ENCODE data around the gene ENPP1.

ENPP1 gene

DNA sequence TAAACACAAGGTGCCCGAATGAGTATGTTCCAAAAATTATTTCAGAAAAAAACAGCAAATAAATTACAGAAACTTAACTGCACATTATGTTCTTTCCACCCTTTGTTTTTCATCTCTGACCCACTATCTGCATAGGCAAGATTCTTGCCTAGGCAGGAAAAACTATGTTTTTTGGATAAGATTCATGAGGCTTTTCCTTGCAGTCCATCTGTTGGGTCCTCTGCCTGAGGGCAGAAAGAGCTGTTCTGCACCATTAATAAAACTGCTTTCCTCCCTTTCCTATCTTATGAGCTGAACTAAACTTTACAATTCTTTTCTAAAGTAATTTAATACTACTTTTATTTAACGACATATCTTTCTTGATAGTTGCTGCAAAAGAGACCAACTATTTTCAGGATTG is 21.1 kb downstream of the ENPP1 start:
- peak overlapping the region; percentile 75 for H3K27ac ChIP-seq
- ChIA-PET CTCF (interaction anchor here (0.6 kb wide), 1 partner anchor 135 kb away, joined by 3 read pairs; no protein-coding TSS in a partner anchor), POLR2A (ENCODE audit: low non-redundant PET) (no interaction called here)
- no peak for DNase-seq (ENCODE audit: low spot score)
- TF ChIP-seq, protein P1, sequence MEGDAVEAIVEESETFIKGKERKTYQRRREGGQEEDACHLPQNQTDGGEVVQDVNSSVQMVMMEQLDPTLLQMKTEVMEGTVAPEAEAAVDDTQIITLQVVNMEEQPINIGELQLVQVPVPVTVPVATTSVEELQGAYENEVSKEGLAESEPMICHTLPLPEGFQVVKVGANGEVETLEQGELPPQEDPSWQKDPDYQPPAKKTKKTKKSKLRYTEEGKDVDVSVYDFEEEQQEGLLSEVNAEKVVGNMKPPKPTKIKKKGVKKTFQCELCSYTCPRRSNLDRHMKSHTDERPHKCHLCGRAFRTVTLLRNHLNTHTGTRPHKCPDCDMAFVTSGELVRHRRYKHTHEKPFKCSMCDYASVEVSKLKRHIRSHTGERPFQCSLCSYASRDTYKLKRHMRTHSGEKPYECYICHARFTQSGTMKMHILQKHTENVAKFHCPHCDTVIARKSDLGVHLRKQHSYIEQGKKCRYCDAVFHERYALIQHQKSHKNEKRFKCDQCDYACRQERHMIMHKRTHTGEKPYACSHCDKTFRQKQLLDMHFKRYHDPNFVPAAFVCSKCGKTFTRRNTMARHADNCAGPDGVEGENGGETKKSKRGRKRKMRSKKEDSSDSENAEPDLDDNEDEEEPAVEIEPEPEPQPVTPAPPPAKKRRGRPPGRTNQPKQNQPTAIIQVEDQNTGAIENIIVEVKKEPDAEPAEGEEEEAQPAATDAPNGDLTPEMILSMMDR (conservative IDR thresholded peaks at IDR 0.05; ENCODE audit: low read depth): no peak

DNA sequence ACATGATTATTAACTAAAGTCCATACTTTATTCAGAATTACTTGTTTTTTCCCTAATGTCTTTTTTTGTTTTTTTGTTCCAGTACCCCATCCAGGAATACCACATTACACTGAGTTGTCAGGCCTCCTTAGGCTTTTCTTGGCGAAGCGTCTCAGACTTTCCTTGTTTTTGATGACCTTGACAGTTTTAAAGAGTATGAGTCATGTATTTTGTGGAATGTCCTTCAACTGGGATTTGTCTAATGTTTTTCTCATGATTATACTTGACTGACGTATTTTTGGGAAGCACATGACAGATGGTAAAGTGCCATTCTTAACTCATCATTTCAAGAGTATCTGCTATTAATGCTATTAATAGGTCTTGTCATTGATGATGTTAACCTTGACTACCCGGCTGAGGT is 23.6 kb downstream of the ENPP1 start:
- TF ChIP-seq, protein P1 (conservative IDR thresholded peaks at IDR 0.05; ENCODE audit: low read depth): no peak
- ChIA-PET POLR2A (ENCODE audit: low non-redundant PET) (no interaction called here), CTCF (no interaction called here)
- no peak for DNase-seq (ENCODE audit: low spot score)
- H3K27ac ChIP-seq: no peak overlapping the region

DNA sequence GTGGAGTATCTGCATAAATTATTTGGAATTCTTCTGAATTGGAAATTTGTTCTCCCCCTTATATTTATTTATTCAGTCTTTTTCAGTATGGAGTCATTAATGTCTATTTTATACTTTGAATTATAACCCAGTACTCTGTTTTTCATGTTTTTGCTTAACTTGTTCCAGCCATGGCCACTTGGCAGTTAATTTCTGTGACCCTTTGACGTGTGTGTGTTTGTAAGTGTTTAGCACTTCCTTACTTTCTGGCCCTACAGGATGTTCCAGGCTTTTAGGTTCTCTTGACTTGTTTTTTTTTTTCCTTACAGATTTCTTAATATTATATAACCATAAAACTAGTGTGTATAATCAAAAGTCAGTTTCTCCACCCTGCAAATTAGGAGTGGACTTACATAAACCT is 24.1 kb downstream of the ENPP1 start:
- no peak for DNase-seq (ENCODE audit: low spot score)
- H3K27ac ChIP-seq: no peak overlapping the region
- CTCF ChIA-PET: no interaction called here
- TF ChIP-seq, protein P1 (conservative IDR thresholded peaks at IDR 0.05; ENCODE audit: low read depth): no peak
- POLR2A ChIA-PET (ENCODE audit: low non-redundant PET): no interaction called here

DNA sequence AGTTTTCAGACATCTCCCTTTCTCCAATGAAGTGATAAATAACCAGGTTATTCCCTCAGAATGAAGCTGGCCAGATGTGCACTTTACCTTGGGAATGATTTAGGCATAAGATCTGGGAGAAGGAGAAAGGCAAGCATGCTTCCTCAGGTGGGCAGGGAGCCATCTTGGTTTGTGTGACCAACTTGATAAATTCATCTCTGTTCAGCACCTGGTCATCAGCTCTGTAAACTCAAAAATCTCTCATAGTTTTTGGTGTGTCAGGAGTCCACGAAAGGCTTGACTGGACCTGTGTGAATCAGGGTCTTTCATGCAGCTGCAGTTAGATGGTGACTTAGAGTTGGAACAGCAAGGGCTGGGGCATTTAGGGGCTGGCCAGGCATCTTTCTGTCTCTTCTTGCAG is 24.5 kb downstream of the ENPP1 start:
- ChIA-PET POLR2A (ENCODE audit: low non-redundant PET) (no interaction called here), CTCF (no interaction called here)
- no peak for DNase-seq (ENCODE audit: low spot score)
- H3K27ac ChIP-seq: no peak overlapping the region
- TF ChIP-seq, protein P1 (conservative IDR thresholded peaks at IDR 0.05; ENCODE audit: low read depth): no peak

DNA sequence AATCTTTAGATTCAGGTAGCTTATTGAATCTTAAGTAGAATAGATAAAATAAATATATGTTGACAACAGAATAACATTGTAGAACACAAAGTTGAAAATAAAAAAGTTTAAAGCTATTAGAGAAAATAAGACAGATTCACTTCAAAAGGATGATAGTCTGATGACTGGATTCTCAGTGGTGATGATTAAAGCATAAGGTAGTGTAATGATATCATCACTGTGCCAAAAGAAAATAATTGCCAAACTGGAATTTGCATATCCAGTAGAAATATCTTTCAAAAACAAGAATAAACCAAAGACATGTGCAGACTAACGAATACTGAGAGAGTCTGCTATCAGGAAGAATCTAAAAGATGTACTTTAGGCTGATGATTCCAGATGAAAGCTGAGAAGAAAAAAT is 30.2 kb downstream of the ENPP1 start:
- DNase-seq (ENCODE audit: low spot score): no peak
- ChIA-PET CTCF (no interaction called here), POLR2A (ENCODE audit: low non-redundant PET) (no interaction called here)
- H3K27ac ChIP-seq: no peak overlapping the region
- TF ChIP-seq, protein P1 (conservative IDR thresholded peaks at IDR 0.05; ENCODE audit: low read depth): no peak

DNA sequence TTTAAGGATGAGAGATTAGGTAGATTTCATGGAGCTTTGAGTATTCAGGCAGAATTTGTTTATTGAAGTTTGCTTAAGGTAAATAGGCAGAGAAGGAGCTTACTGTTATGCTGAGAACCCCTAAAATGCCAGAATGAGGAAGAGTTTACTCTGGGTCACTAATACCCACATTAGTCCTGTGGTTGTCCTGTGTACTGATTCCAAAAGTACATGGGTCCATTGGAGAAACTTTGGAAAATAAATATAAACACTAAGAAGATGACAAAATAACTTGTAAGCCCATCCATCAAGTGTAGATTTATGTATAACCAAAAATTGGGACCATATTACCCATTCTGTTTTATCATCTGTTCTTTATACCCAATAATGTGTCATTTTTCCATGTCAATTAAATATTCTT is 31.6 kb downstream of the ENPP1 start:
- TF ChIP-seq, protein P1 (conservative IDR thresholded peaks at IDR 0.05; ENCODE audit: low read depth): no peak
- DNase-seq (ENCODE audit: low spot score): no peak
- ChIA-PET CTCF (no interaction called here), POLR2A (ENCODE audit: low non-redundant PET) (no interaction called here)
- H3K27ac ChIP-seq: no peak overlapping the region

DNA sequence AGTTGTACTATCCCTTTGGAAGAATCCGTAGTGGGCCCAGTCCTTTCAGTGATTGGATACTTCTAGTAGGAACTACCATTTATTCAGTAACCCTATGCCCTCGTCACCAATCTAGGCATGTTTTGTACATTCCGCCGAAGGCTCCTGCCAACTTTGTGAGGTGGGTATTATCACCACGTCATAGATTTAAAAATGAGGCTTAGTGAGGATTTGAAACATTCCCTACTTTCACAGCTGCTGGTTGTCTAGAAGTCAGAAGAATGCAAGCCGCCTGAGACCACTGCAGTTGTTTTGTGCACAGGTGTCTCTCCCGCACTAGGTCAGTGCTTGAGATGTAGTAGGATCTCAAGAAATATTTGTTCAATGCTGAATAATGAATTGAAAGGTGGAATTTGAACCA is 32.6 kb downstream of the ENPP1 start:
- CTCF ChIA-PET: interaction anchor here (0.6 to 0.7 kb wide), 2 partner anchors 308 to 1390 kb away, joined by 3 to 6 read pairs; no protein-coding TSS in a partner anchor
- TF ChIP-seq, protein P1 (conservative IDR thresholded peaks at IDR 0.05; ENCODE audit: low read depth): no peak
- no peak overlapping the region for H3K27ac ChIP-seq
- no peak for DNase-seq (ENCODE audit: low spot score)
- POLR2A ChIA-PET (ENCODE audit: low non-redundant PET): no interaction called here

Measured in RWPE1 (cell line).